ENCODE results near the gene WNT5A. TPM values are rescaled to one million over a fixed set of nuclear protein-coding genes. Genes with fewer than 3 reads are reported as not detected.
"Not testable (repeated sequence)": the region's sequence is repeated elsewhere in the genome, so short reads cannot be mapped to it uniquely, and the experiment has no call there.

WNT5A gene
- total and polyA plus RNA-seq, 2 donors = 7.1 to 23.2 TPM

DNA sequence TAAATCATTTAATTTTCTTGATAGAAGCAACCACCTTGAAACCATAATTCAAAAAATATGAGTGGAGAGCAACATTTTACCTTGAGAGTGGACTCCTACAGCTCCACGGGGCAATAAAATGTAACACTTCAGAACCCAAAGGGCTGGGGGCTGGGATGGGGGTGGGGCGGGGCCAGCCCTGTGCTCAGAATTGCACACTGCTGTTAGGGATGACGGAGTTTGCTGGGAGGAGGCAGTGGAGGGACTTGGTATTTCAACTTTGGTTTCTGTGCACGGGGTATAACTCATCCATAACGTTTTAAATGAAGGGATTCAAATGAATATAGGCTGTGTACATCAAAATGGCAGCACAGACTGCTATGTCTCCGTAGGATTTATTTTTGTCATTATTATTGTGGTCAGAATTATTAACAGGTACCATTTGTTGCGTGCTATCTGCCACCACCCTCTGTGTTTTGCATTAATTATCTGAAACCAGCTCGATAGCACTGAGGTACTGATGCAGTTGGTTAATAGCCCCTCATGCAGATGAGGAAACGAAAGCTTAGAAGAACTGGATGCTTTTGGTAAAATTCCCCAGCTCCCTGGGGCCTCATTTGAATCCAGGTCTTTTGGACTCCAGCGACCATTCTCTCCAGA is 29.4 kb upstream of the WNT5A start:
- Histone ChIP-seq H3K4me1 (ENCODE audit: insufficient read depth) (no peaks in the 10 kb centered on the region), H3K27ac (ENCODE audit: low read depth) (no peak overlapping the region), H3K36me3 (ENCODE audit: insufficient read depth) (no peaks in the 10 kb centered on the region), H3K4me3 (ENCODE audit: low read depth, low read length) (no peak overlapping the region)
- 77% methylated on average over 10 of the region's 10 CpGs for WGBS
- DNase-seq (ENCODE audit: extremely low spot score) = no peak

GRCh38 chr3:55515550-55516246 is 28.6 kb upstream of the WNT5A start:
- Histone ChIP-seq H3K4me3 (ENCODE audit: low read depth, low read length) (no peak overlapping the region), H3K36me3 (ENCODE audit: insufficient read depth) (no peaks in the 10 kb centered on the region), H3K27ac (ENCODE audit: low read depth) (no peak overlapping the region), H3K4me1 (ENCODE audit: insufficient read depth) (no peaks in the 10 kb centered on the region)
- WGBS = 36% methylated on average over 14 of the region's 14 CpGs
- no peak for DNase-seq (ENCODE audit: extremely low spot score)

- no peaks in the 10 kb centered on the region for H3K4me1 ChIP-seq (ENCODE audit: insufficient read depth)
- no peak overlapping the region for H3K27ac ChIP-seq (ENCODE audit: low read depth)
- no peak for DNase-seq (ENCODE audit: extremely low spot score)
- no peaks in the 10 kb centered on the region for H3K36me3 ChIP-seq (ENCODE audit: insufficient read depth)
- H3K4me3 ChIP-seq (ENCODE audit: low read depth, low read length) = no peak overlapping the region
- WGBS = 71% methylated on average over 3 of the region's 3 CpGs
These were observed 27.9 kb upstream of the WNT5A start for GRCh38 chr3:55514962-55515361.

GRCh38 chr3:55512571-55513343 is 25.7 kb upstream of the WNT5A start:
- no peaks in the 10 kb centered on the region for H3K4me1 ChIP-seq (ENCODE audit: insufficient read depth)
- H3K27ac ChIP-seq (ENCODE audit: low read depth) = no peak overlapping the region
- H3K4me3 ChIP-seq (ENCODE audit: low read depth, low read length) = no peak overlapping the region
- 61% methylated on average over 11 of the region's 11 CpGs for WGBS
- no peak for DNase-seq (ENCODE audit: extremely low spot score)
- no peaks in the 10 kb centered on the region for H3K36me3 ChIP-seq (ENCODE audit: insufficient read depth)

DNA sequence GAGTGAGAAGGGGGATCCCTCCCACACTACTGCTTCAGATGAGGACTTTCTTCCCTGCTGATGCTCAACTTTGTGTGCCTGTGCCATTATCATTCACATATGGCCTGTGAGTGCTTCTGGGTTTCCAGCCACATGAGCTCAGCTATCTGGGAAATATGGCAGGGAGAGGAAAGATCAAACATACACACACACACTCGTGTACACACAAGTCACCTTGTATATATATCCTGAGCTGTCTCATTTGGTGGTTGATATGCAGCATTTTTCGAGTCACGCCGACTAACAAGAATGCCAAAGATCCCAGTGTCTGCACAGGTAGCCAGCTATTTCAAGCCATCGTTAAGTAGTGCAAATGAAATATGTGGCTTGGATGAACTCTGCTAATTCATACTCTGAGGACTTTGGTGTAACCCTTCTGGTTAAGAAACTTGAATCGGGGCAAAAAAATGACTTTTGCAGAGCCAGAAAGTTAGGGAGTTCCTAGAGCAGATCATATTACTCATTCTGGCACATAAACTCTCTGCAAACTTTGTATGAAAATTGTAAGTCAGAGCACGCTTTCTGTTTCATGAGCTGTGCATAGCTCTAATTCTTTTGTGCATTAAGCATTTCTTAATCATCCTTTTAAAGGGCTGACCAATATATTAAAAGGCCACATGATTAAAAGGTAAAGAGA is 24.9 kb upstream of the WNT5A start:
- Histone ChIP-seq H3K27ac (ENCODE audit: low read depth) (no peak overlapping the region), H3K4me3 (ENCODE audit: low read depth, low read length) (no peak overlapping the region), H3K36me3 (ENCODE audit: insufficient read depth) (no peaks in the 10 kb centered on the region), H3K4me1 (ENCODE audit: insufficient read depth) (no peaks in the 10 kb centered on the region)
- no peak for DNase-seq (ENCODE audit: extremely low spot score)
- 40% methylated on average over 7 of the region's 7 CpGs for WGBS

GRCh38 chr3:55508335-55508734 is 21.2 kb upstream of the WNT5A start:
- DNase-seq (ENCODE audit: extremely low spot score) = no peak
- 93% methylated on average over 8 of the region's 8 CpGs for WGBS
- Histone ChIP-seq H3K4me3 (ENCODE audit: low read depth, low read length) (no peak overlapping the region), H3K4me1 (ENCODE audit: insufficient read depth) (no peaks in the 10 kb centered on the region), H3K36me3 (ENCODE audit: insufficient read depth) (no peaks in the 10 kb centered on the region), H3K27ac (ENCODE audit: low read depth) (no peak overlapping the region)

- no peaks in the 10 kb centered on the region for H3K36me3 ChIP-seq (ENCODE audit: insufficient read depth)
- no peak for DNase-seq (ENCODE audit: extremely low spot score)
- no peak overlapping the region for H3K4me3 ChIP-seq (ENCODE audit: low read depth, low read length)
- no peak overlapping the region for H3K27ac ChIP-seq (ENCODE audit: low read depth)
- 93% methylated on average over 1 of the region's 1 CpG for WGBS
- no peaks in the 10 kb centered on the region for H3K4me1 ChIP-seq (ENCODE audit: insufficient read depth)
These were observed 20.7 kb upstream of the WNT5A start for GRCh38 chr3:55507808-55508207.

- H3K4me3 ChIP-seq (ENCODE audit: low read depth, low read length) = no peak overlapping the region
- no peaks in the 10 kb centered on the region for H3K36me3 ChIP-seq (ENCODE audit: insufficient read depth)
- no peak overlapping the region for H3K27ac ChIP-seq (ENCODE audit: low read depth)
- H3K4me1 ChIP-seq (ENCODE audit: insufficient read depth) = no peaks in the 10 kb centered on the region
- no peak for DNase-seq (ENCODE audit: extremely low spot score)
- WGBS = 65% methylated on average over 4 of the region's 4 CpGs
These were observed 18.7 kb upstream of the WNT5A start for GRCh38 chr3:55505776-55506175.

- H3K27ac ChIP-seq (ENCODE audit: low read depth); H3K4me1 ChIP-seq (ENCODE audit: insufficient read depth); H3K36me3 ChIP-seq (ENCODE audit: insufficient read depth); DNase-seq (ENCODE audit: extremely low spot score); H3K4me3 ChIP-seq (ENCODE audit: low read depth, low read length): not testable (repeated sequence)
- WGBS = 53% methylated on average over 6 of the region's 6 CpGs
These were observed 18.0 kb upstream of the WNT5A start for GRCh38 chr3:55505102-55505501.

DNA sequence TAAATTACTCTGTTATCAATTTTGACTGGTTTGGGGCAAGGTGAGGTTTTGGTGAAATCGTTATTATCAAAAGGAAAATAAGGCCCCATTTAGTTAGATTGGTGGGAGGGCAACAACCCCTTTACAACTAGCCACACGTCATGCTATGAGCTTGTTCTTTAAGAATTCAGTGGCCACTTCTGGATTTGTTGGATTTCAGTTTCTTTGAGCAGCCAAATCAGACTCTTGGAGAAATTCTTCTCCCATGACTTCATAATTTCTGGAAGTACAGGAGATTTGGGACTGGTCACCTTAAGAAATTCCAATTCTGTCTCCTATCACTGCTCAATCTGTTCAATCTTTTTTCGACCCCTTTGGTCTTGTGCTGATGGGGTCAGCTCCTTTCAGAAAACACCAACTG is 14.8 kb upstream of the WNT5A start:
- Histone ChIP-seq H3K4me3 (ENCODE audit: low read depth, low read length) (no peak overlapping the region), H3K36me3 (ENCODE audit: insufficient read depth) (no peaks in the 10 kb centered on the region), H3K4me1 (ENCODE audit: insufficient read depth) (no peaks in the 10 kb centered on the region), H3K27ac (ENCODE audit: low read depth) (no peak overlapping the region)
- WGBS = 90% methylated on average over 3 of the region's 3 CpGs
- no peak for DNase-seq (ENCODE audit: extremely low spot score)

DNA sequence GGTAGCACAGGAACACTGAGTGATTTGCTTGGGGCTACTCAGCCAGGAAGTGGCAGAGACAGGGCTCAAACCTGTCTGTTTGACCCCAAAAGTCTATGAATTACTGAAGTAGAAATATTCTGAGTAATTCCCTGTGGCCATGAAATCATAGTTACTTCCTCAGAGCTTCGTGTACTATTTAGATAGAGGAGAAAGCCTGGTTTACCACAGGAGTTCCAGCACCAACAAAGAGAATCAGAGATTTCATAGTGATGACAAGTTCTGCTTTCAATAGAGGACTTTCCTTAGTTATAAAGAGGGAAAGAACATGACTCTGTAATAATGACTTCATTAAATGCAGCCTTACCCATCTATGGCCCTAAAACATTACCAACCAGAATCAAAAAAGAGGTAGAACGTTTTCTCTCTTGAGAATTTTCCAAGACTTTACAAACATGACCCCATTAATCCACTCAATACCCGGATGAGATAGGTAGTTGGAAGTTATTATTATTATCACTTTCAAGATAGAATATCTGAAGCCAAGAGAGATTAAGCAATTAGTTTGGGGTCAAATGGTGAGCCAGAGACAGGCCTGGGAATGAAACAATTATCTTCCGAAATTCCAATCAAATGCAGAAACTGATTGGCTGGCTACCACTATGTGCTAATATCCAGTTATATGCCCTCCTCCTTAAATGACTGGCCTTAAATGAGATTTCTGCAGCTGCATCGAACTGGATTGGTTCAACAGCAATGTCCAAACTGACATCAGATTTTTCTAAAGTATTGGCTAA is 13.6 kb upstream of the WNT5A start:
- Histone ChIP-seq H3K4me3 (ENCODE audit: low read depth, low read length) (no peak overlapping the region), H3K27ac (ENCODE audit: low read depth) (no peak overlapping the region), H3K36me3 (ENCODE audit: insufficient read depth) (no peaks in the 10 kb centered on the region), H3K4me1 (ENCODE audit: insufficient read depth) (no peaks in the 10 kb centered on the region)
- 74% methylated on average over 5 of the region's 5 CpGs for WGBS
- no peak for DNase-seq (ENCODE audit: extremely low spot score)

DNA sequence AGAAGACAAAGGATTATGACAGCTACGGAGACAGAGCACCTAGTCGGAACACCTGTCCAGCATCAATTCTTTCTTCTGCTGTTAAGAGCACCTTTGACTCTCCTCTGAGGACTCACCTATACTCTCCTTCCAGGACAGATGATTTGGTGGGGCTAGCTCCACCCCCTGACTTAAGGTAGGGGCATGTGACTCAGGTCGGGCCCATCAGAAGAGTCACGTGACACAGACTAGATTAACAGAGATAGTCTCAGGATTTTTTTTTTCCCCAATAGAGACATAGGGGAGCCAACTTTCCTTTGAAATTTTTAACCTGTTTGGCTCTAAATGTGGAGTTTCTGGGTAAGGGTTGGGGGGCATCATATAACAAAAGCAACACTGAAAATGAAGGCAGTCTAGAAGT is 11.4 kb upstream of the WNT5A start:
- no peak overlapping the region for H3K4me3 ChIP-seq (ENCODE audit: low read depth, low read length)
- no peak overlapping the region for H3K27ac ChIP-seq (ENCODE audit: low read depth)
- DNase-seq (ENCODE audit: extremely low spot score) = no peak
- H3K4me1 ChIP-seq (ENCODE audit: insufficient read depth) = no peaks in the 10 kb centered on the region
- WGBS = 83% methylated on average over 4 of the region's 4 CpGs
- no peaks in the 10 kb centered on the region for H3K36me3 ChIP-seq (ENCODE audit: insufficient read depth)

DNA sequence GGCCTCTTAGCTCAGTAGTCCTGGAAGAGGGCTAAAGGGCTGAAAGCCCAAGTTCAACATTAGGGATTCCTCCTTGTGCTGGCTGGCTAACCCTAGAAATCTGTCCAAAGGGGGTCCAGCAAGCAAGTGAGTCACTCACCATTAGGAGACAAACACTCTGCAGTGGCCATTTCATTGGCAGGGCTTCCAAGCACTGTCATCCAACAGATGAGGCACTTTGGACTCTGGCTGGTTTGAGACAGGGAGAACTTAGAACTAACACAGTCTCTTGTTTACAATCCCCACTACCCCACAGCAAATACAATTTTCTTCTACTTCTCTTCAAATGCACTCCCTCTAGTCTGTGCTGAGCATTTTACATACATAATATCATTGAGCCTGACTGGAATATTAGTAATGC is 10.1 kb upstream of the WNT5A start:
- Histone ChIP-seq H3K27ac (ENCODE audit: low read depth) (no peak overlapping the region), H3K36me3 (ENCODE audit: insufficient read depth) (no peaks in the 10 kb centered on the region), H3K4me1 (ENCODE audit: insufficient read depth) (no peaks in the 10 kb centered on the region)

More for the DNA sequence above, 10.1 kb upstream of the WNT5A start:
- H3K4me3 ChIP-seq (ENCODE audit: low read depth, low read length) = no peak overlapping the region
- no peak for DNase-seq (ENCODE audit: extremely low spot score)
